Measurements from ENCODE around the gene PPP1R26. TPM values are rescaled to one million over a fixed set of nuclear protein-coding genes. Genes with fewer than 3 reads are reported as not detected.

Gene PPP1R26
- total and polyA plus RNA-seq, 2 of the 8 experiments (the other 6 are each of a cell fraction or from before 2014, with no cell fraction given), result 9.8 to 32.7 TPM

DNA sequence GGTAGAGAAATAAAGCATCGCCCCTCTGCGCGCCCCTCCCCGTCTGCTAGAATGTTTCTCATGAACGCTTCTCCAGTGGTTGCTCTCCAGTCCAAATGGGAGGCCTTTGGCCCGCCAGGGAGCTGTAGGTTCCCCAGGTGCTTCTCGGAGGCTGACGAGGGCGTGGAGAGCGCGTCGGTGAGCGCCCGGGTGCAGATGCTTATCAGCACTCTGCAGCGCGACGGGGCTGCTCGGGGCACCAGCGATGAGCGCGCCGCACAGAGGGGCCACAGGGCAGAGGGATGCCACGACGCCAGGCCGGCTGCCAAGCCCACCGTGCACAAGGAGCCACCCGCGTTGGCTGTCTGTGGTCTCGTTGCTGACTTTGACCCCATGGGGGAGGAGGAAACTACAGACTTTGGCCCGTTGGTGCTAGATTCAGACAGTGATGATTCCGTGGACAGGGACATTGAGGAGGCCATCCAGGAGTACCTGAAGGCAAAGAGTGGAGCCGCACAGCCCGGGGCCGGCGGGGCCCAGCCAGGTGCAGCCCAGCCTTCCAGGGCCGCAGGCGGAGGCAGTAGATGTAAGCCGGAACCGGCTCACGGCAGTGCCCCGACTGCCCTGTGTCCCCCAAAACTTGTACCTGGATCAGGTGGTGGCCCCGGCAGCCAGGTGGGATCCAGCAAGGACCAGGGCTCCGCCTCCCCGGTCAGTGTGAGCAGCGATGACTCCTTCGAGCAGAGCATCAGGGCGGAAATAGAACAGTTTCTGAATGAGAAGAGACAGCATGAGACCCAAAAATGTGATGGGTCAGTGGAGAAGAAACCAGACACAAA, 5.1 kb downstream of the PPP1R26 start:
- Histone ChIP-seq H3K79me2 (ENCODE audit: control insufficient read depth in 1 of 2, insufficient read depth in 2 of 2, low read length in 2 of 2) (peaks cover 3 to 20% of the 10 kb centered on the region in 2 experiments; a peak in 2 of 4 replicates), H4K5ac (ENCODE audit: insufficient read length, low read depth, low read length) (no peak overlapping the region), H3K4me1 (replicated peaks in 1 of 4; ENCODE audit: control insufficient read depth in 3 of 4, insufficient read depth in 4 of 4, low read length in 3 of 4) (peaks cover 0 to 5% (median 2%) of the 10 kb centered on the region in 4 experiments; a peak in 6 of 7 replicates), H3K4ac (replicated peaks; ENCODE audit: insufficient read length, low read depth, low read length) (no peak overlapping the region), H2AFZ (ENCODE audit: low read length) (no peak overlapping the region), H2BK15ac (ENCODE audit: low read length) (no peak overlapping the region), H3K36me3 (ENCODE audit: control insufficient read depth in 2 of 4, insufficient read depth in 4 of 4, low read length in 3 of 4) (peaks cover 17 to 50% (median 42%) of the 10 kb centered on the region in 4 experiments), H3K27me3 (replicated peaks in 1 of 4; ENCODE audit: control insufficient read depth in 3 of 4, extremely low read depth in 1 of 4, insufficient read depth in 3 of 4, low read length in 3 of 4) (no peaks in the 10 kb centered on the region; a peak in 1 of 7 replicates), H3K4me2 (ENCODE audit: insufficient read depth in 1 of 2, low read depth in 2 of 2, low read length in 2 of 2) (no peak overlapping the region), H2BK20ac (ENCODE audit: low read length) (no peak overlapping the region), H3K9me3 (ENCODE audit: insufficient read depth in 2 of 2, low read depth in 1 of 2, low read length in 1 of 2) (no peaks in the 10 kb centered on the region), H3K18ac (ENCODE audit: extremely low read depth, low read length) (no peak overlapping the region), H2AK5ac (ENCODE audit: low read depth, low read length) (no peak overlapping the region), H3K27ac (ENCODE audit: low read depth, low read length) (no peak overlapping the region), H4K20me1 (replicated peaks in 1 of 2; ENCODE audit: control insufficient read depth in 1 of 2, insufficient read depth in 2 of 2, low read length in 2 of 2) (peaks cover 9 to 10% of the 10 kb centered on the region in 2 experiments), H3K56ac (replicated peaks; ENCODE audit: insufficient read length, low read depth, low read length) (no peak overlapping the region), H2BK5ac (ENCODE audit: low read depth, low read length) (no peak overlapping the region), H3K14ac (ENCODE audit: insufficient read length) (no peak overlapping the region), H2BK12ac (ENCODE audit: low read depth, low read length) (no peak overlapping the region), H4K8ac (ENCODE audit: extremely low read depth, insufficient read depth, low read length) (no peak overlapping the region), H4K91ac (replicated peaks; ENCODE audit: insufficient read length, low read length) (no peak overlapping the region), H3K4me3 (ENCODE audit: extremely low read depth in 1 of 4, insufficient read depth in 2 of 4, low read depth in 3 of 4, low read length in 4 of 4) (no peak overlapping the region), H3K79me1 (ENCODE audit: low read depth, low read length) (peaks cover 4% of the 10 kb centered on the region; the same call in 1 of the 2 replicates), H3K9ac (replicated peaks in 1 of 4; ENCODE audit: extremely low read depth in 1 of 4, low read depth in 3 of 4, low read length in 3 of 4) (no peak overlapping the region), H3K23ac (ENCODE audit: insufficient read length) (no peak overlapping the region), H3K23me2 (ENCODE audit: low read depth, low read length) (peaks cover 5% of the 10 kb centered on the region; the same call in 1 of the 2 replicates), H2BK120ac (replicated peaks; ENCODE audit: low read depth, low read length) (no peak overlapping the region)
- ChIA-PET CTCF (ENCODE audit: partially characterized antibody) (interaction anchor here (2.0 to 2.1 kb wide), 2 partner anchors 13 to 46 kb away, joined by 6 to 7 read pairs; no protein-coding TSS in a partner anchor), POLR2A (ENCODE audit: partially characterized antibody) (interaction anchor here (1.0 to 1.5 kb wide), 3 partner anchors 20 to 29 kb away, joined by 3 read pairs; no protein-coding TSS in a partner anchor)
- DNase-seq (ENCODE audit: low read depth in 1 of 2, low spot score in 2 of 2), result no peak
- TF ChIP-seq, protein P1, sequence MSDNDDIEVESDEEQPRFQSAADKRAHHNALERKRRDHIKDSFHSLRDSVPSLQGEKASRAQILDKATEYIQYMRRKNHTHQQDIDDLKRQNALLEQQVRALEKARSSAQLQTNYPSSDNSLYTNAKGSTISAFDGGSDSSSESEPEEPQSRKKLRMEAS (IDR thresholded peaks at IDR 0.05), result no peak
- TF ChIP-seq SIN3A (conservative IDR thresholded peaks at IDR 0.05 in 1 of 2, IDR thresholded peaks at IDR 0.05 in 1 of 2; ENCODE audit: low read depth in 1 of 2, low read length in 2 of 2), result no peak
- TF ChIP-seq MAFK (IDR thresholded peaks at IDR 0.05; ENCODE audit: low read depth, low read length), result no peak
- FAIRE-seq, result no peak
- WGBS, 2 experiments (ENCODE audit: extremely low coverage in 1 of 2, insufficient coverage in 1 of 2, insufficient read length in 1 of 2, insufficient replicate concordance in 2 of 2, low coverage in 1 of 2, low lambda C conversion rate in 2 of 2, missing lambda C conversion rate in 1 of 2), result 95% methylated on average over 37 of the region's 47 CpGs; no CpG with 5 or more reads in 1 of the 2 experiments
